Suprapubic skin (tissue), 4 donors: ENCODE data around the gene PUS3. TPM values are rescaled to one million over a fixed set of nuclear protein-coding genes. Genes with fewer than 3 reads are reported as not detected.

Experiments used
- DNase-seq, 2 donors: peaks; one replicate each; pipeline ENCODE4 v3.0.0-alpha.2; 2019; ENCODE audit warnings: low spot score in 2 of 2
- H3K27ac ChIP-seq: fragments of 200-600 bp; sonication (generic); one replicate; pipeline ENCODE4 v1.5.1; 2019
- H3K27me3 ChIP-seq: fragments of 200-600 bp; sonication (generic); one replicate; pipeline ENCODE4 v1.5.1; 2019
- H3K36me3 ChIP-seq: fragments of 200-600 bp; sonication (generic); one replicate; pipeline ENCODE4 v1.5.1; 2019
- H3K4me1 ChIP-seq: fragments of 200-600 bp; sonication (generic); one replicate; pipeline ENCODE4 v1.5.1; 2019
- H3K4me3 ChIP-seq: fragments of 200-600 bp; sonication (generic); one replicate; pipeline ENCODE4 v1.5.1; 2019; ENCODE audit warnings: mild to moderate bottlenecking
- H3K9me3 ChIP-seq: fragments of 200-600 bp; sonication (generic); one replicate; pipeline ENCODE4 v1.5.1; 2019
- CTCF ChIP-seq, 2 donors: fragments of 200-600 bp in 1 of 2; fragments of 450-650 bp in 1 of 2; sonication (generic) in 1 of 2; IDR thresholded peaks; one replicate each; pipeline ENCODE4 v1.5.1; 2016 to 2019; ENCODE audit warnings: antibody characterized with exemption in 2 of 2, mild to moderate bottlenecking in 1 of 2, moderate library complexity in 1 of 2
- EP300 ChIP-seq: sonication (generic); formaldehyde crosslinking; IDR thresholded peaks from one replicate; pipeline ENCODE4 v1.6.1; 2017; ENCODE audit warnings: antibody characterized with exemption
- POLR2A ChIP-seq, 2 donors: fragments of 450-650 bp; IDR thresholded peaks; one replicate each; pipeline ENCODE4 v1.6.1; 2017; ENCODE audit warnings: antibody characterized with exemption in 2 of 2, mild to moderate bottlenecking in 2 of 2, moderate library complexity in 2 of 2
- POLR2AphosphoS5 ChIP-seq, 3 donors: sonication (generic); formaldehyde crosslinking; IDR thresholded peaks; one replicate each; pipeline ENCODE4 v1.6.1; 2017; ENCODE audit warnings: antibody characterized with exemption in 3 of 3
- WGBS: methylation state at CpG from one replicate; pipeline ENCODE4 v1.1.5; 2018; 5-methylcytosine and 5-hydroxymethylcytosine counted together
- total RNA-seq, 4 donors: library from RNA; depleted of rRNA; stranded (reverse); fragments of >200 nt; gene quantifications; one replicate each; pipeline ENCODE4 v1.1.0, GENCODE V29; 2016

PUS3 gene
- total RNA-seq, 4 donors from 2014 or later, result 6.0 to 14.9 (median 10.6) TPM

- Histone ChIP-seq H3K4me1 (no peaks in the 10 kb centered on the region), H3K27me3 (peaks cover 5% of the 10 kb centered on the region), H3K4me3 (no peak overlapping the region), H3K9me3 (no peaks in the 10 kb centered on the region), H3K36me3 (no peaks in the 10 kb centered on the region), H3K27ac (no peak overlapping the region)
- DNase-seq, result no peak
- 89% methylated on average over 8 of the region's 8 CpGs for WGBS
- no peak for TF ChIP-seq POLR2A (IDR thresholded peaks at IDR 0.05)
- no peak for TF ChIP-seq EP300
- no peak for TF ChIP-seq POLR2AphosphoS5 (IDR thresholded peaks at IDR 0.05)
- TF ChIP-seq CTCF (IDR thresholded peaks at IDR 0.05), result no peak
These were observed 20.6 kb upstream of the PUS3 start for GRCh38 chr11:125923633-125924032.

GRCh38 chr11:125923012-125923579, 20.1 kb upstream of the PUS3 start:
- no peak overlapping the region for H3K4me3 ChIP-seq
- H3K4me1 ChIP-seq, result no peaks in the 10 kb centered on the region
- 8% methylated on average over 8 of the region's 8 CpGs for WGBS
- H3K9me3 ChIP-seq, result no peaks in the 10 kb centered on the region
- TF ChIP-seq CTCF (IDR thresholded peaks at IDR 0.05) (peak; percentile 62 to 74), POLR2A (IDR thresholded peaks at IDR 0.05) (no peak), POLR2AphosphoS5 (IDR thresholded peaks at IDR 0.05) (no peak), EP300 (no peak)
- peaks cover 5% of the 10 kb centered on the region for H3K27me3 ChIP-seq
- no peak overlapping the region for H3K27ac ChIP-seq
- DNase-seq, result no peak
- H3K36me3 ChIP-seq, result no peaks in the 10 kb centered on the region

GRCh38 chr11:125922156-125922555, 19.1 kb upstream of the PUS3 start:
- Histone ChIP-seq H3K27ac (no peak overlapping the region), H3K4me3 (no peak overlapping the region), H3K9me3 (no peaks in the 10 kb centered on the region), H3K27me3 (peaks cover 5% of the 10 kb centered on the region), H3K36me3 (no peaks in the 10 kb centered on the region), H3K4me1 (no peaks in the 10 kb centered on the region)
- TF ChIP-seq POLR2AphosphoS5 (IDR thresholded peaks at IDR 0.05) (no peak), EP300 (no peak), CTCF (IDR thresholded peaks at IDR 0.05) (no peak), POLR2A (IDR thresholded peaks at IDR 0.05) (no peak)
- WGBS, result 100% methylated on average over 2 of the region's 3 CpGs
- no peak for DNase-seq

- H3K4me1 ChIP-seq, result no peaks in the 10 kb centered on the region
- no peaks in the 10 kb centered on the region for H3K9me3 ChIP-seq
- no peak overlapping the region for H3K4me3 ChIP-seq
- no peaks in the 10 kb centered on the region for H3K36me3 ChIP-seq
- no peak overlapping the region for H3K27ac ChIP-seq
- 87% methylated on average over 9 of the region's 9 CpGs for WGBS
- no peak for DNase-seq
- H3K27me3 ChIP-seq, result peaks cover 9% of the 10 kb centered on the region
- no peak for TF ChIP-seq POLR2A (IDR thresholded peaks at IDR 0.05)
- TF ChIP-seq POLR2AphosphoS5 (IDR thresholded peaks at IDR 0.05), result no peak
- TF ChIP-seq CTCF (IDR thresholded peaks at IDR 0.05), result no peak
- TF ChIP-seq EP300, result no peak
These were observed 18.0 kb upstream of the PUS3 start for GRCh38 chr11:125921042-125921441.

GRCh38 chr11:125918140-125918840, 15.3 kb upstream of the PUS3 start:
- Histone ChIP-seq H3K36me3 (no peaks in the 10 kb centered on the region), H3K27ac (no peak overlapping the region), H3K4me1 (no peaks in the 10 kb centered on the region), H3K27me3 (peaks cover 9% of the 10 kb centered on the region), H3K4me3 (no peak overlapping the region), H3K9me3 (no peaks in the 10 kb centered on the region)
- TF ChIP-seq CTCF (IDR thresholded peaks at IDR 0.05) (no peak), POLR2AphosphoS5 (IDR thresholded peaks at IDR 0.05) (no peak), EP300 (no peak), POLR2A (IDR thresholded peaks at IDR 0.05) (no peak)
- 70% methylated on average over 12 of the region's 13 CpGs for WGBS
- no peak for DNase-seq
